ENCODE data around the gene BNIP3. TPM values are rescaled to one million over a fixed set of nuclear protein-coding genes. Genes with fewer than 3 reads are reported as not detected.
A peak's percentile ranks its signal among the peaks of the same experiment; 100 is the strongest.

Gene BNIP3
- total and polyA plus RNA-seq, 2 of the 8 experiments (the other 6 are each of a cell fraction or from before 2014, with no cell fraction given), result 25.8 to 58.9 TPM

GRCh38 chr10:131977323-131978096 lies 4.2 kb downstream of the BNIP3 start:
- Histone ChIP-seq H2BK12ac (ENCODE audit: low read depth, low read length) (no peak overlapping the region), H3K4me2 (ENCODE audit: insufficient read depth in 1 of 2, low read depth in 2 of 2, low read length in 2 of 2) (peak overlapping the region in 1 of 2 experiments; percentile 82; a peak in 1 of 4 replicates), H2AK5ac (ENCODE audit: low read depth, low read length) (no peak overlapping the region), H3K27ac (ENCODE audit: low read depth, low read length) (no peak overlapping the region), H3K56ac (replicated peaks; ENCODE audit: insufficient read length, low read depth, low read length) (no peak overlapping the region), H3K14ac (ENCODE audit: insufficient read length) (no peak overlapping the region), H3K79me1 (ENCODE audit: low read depth, low read length) (peaks cover 21% of the 10 kb centered on the region), H3K79me2 (ENCODE audit: control insufficient read depth in 1 of 2, insufficient read depth in 2 of 2, low read length in 2 of 2) (peaks cover 16 to 63% of the 10 kb centered on the region in 2 experiments; a peak in 3 of 4 replicates), H4K20me1 (replicated peaks in 1 of 2; ENCODE audit: control insufficient read depth in 1 of 2, insufficient read depth in 2 of 2, low read length in 2 of 2) (peaks cover 23 to 30% of the 10 kb centered on the region in 2 experiments), H3K4me3 (ENCODE audit: extremely low read depth in 1 of 4, insufficient read depth in 2 of 4, low read depth in 3 of 4, low read length in 4 of 4) (no peak overlapping the region), H3K9ac (replicated peaks in 1 of 4; ENCODE audit: extremely low read depth in 1 of 4, low read depth in 3 of 4, low read length in 3 of 4) (no peak overlapping the region), H2BK120ac (replicated peaks; ENCODE audit: low read depth, low read length) (no peak overlapping the region), H3K23ac (ENCODE audit: insufficient read length) (no peak overlapping the region), H3K18ac (ENCODE audit: extremely low read depth, low read length) (no peak overlapping the region), H3K23me2 (ENCODE audit: low read depth, low read length) (peaks cover 12% of the 10 kb centered on the region), H3K4me1 (replicated peaks in 1 of 4; ENCODE audit: control insufficient read depth in 3 of 4, insufficient read depth in 4 of 4, low read length in 3 of 4) (peaks cover 12 to 16% (median 13%) of the 10 kb centered on the region in 4 experiments), H3K27me3 (replicated peaks in 1 of 4; ENCODE audit: control insufficient read depth in 3 of 4, extremely low read depth in 1 of 4, insufficient read depth in 3 of 4, low read length in 3 of 4) (peaks cover 5 to 17% (median 10%) of the 10 kb centered on the region in 4 experiments), H2AFZ (ENCODE audit: low read length) (no peak overlapping the region), H2BK20ac (ENCODE audit: low read length) (no peak overlapping the region), H3K9me3 (ENCODE audit: insufficient read depth in 2 of 2, low read depth in 1 of 2, low read length in 1 of 2) (no peaks in the 10 kb centered on the region), H4K91ac (replicated peaks; ENCODE audit: insufficient read length, low read length) (no peak overlapping the region), H3K36me3 (ENCODE audit: control insufficient read depth in 2 of 4, insufficient read depth in 4 of 4, low read length in 3 of 4) (peaks cover 0 to 3% (median 0%) of the 10 kb centered on the region in 4 experiments; a peak in 2 of 8 replicates), H4K8ac (ENCODE audit: extremely low read depth, insufficient read depth, low read length) (no peak overlapping the region), H4K5ac (ENCODE audit: insufficient read length, low read depth, low read length) (no peak overlapping the region), H2BK15ac (ENCODE audit: low read length) (no peak overlapping the region), H3K4ac (replicated peaks; ENCODE audit: insufficient read length, low read depth, low read length) (no peak overlapping the region), H2BK5ac (ENCODE audit: low read depth, low read length) (no peak overlapping the region)
- TF ChIP-seq CTBP2 (IDR thresholded peaks at IDR 0.05; ENCODE audit: borderline replicate concordance, insufficient read depth, insufficient read length, low read length), result no peak
- TF ChIP-seq KDM1A (IDR thresholded peaks at IDR 0.05; ENCODE audit: borderline replicate concordance, low read length), result no peak
- TF ChIP-seq CHD2 (IDR thresholded peaks at IDR 0.05; ENCODE audit: low read length), result no peak
- TF ChIP-seq RAD21 (IDR thresholded peaks at IDR 0.05 in 1 of 2, conservative IDR thresholded peaks at IDR 0.05 in 1 of 2; ENCODE audit: low read depth in 2 of 2, low read length in 2 of 2), result no peak
- no peak for TF ChIP-seq SUZ12 (IDR thresholded peaks at IDR 0.05; ENCODE audit: low read length)
- TF ChIP-seq RBBP5 (IDR thresholded peaks at IDR 0.05; ENCODE audit: borderline replicate concordance, low read depth, low read length), result no peak
- DNase-seq (ENCODE audit: low read depth in 1 of 2, low spot score in 2 of 2), result no peak
- no peak for FAIRE-seq
- CTCF ChIA-PET (ENCODE audit: partially characterized antibody), result interaction anchor here (2.0 kb wide), 1 partner anchor 46 kb away, joined by 8 read pairs; no protein-coding TSS in a partner anchor
- WGBS, 2 experiments (ENCODE audit: extremely low coverage in 1 of 2, insufficient coverage in 1 of 2, insufficient read length in 1 of 2, insufficient replicate concordance in 2 of 2, low coverage in 1 of 2, low lambda C conversion rate in 2 of 2, missing lambda C conversion rate in 1 of 2), result 80% methylated on average over 13 of the region's 13 CpGs; no CpG with 5 or more reads in 1 of the 2 experiments
- POLR2A ChIA-PET (ENCODE audit: partially characterized antibody), result no interaction called here
